Body of pancreas (tissue), 4 donors: Measurements from ENCODE around the gene KCND2.

Experiments used
- CTCF ChIP-seq, 7 experiments: fragments of 450-650 bp in 4 of 7; fragments of 200-600 bp in 3 of 7; sonication (generic) in 3 of 7; IDR thresholded peaks; one replicate each; pipeline ENCODE4 v1.5.1; 2016 to 2019; ENCODE audit warnings: antibody characterized with exemption in 7 of 7
- POLR2A ChIP-seq, 3 donors: fragments of 450-650 bp; IDR thresholded peaks; one replicate each; pipeline ENCODE4 v1.6.1; 2016; ENCODE audit warnings: antibody characterized with exemption in 3 of 3, mild to moderate bottlenecking in 2 of 3

GRCh38 chr7:120464104-120464503, 191.1 kb downstream of the KCND2 start:
- no peak for TF ChIP-seq POLR2A (IDR thresholded peaks at IDR 0.05)
- TF ChIP-seq CTCF (IDR thresholded peaks at IDR 0.05) = no peak
